Endodermal cell (in vitro differentiated cells): ENCODE data around the gene MDC1. TPM values are rescaled to one million over a fixed set of nuclear protein-coding genes. Genes with fewer than 3 reads are reported as not detected.

Source experiments
- DNase-seq: peaks from one replicate; pipeline ENCODE4 v3.0.0-alpha.2; 2017
- H3K27ac ChIP-seq: 2 replicates; pipeline ENCODE4 v1.5.1; 2013; ENCODE audit warnings: mild to moderate bottlenecking, low read depth, low read length, moderate library complexity
- H3K27me3 ChIP-seq: 2 replicates; pipeline ENCODE4 v1.6.1; 2013; ENCODE audit warnings: mild to moderate bottlenecking, low read length, moderate library complexity; ENCODE audit not compliant: insufficient read depth, control insufficient read depth, poor library complexity, severe bottlenecking
- H3K36me3 ChIP-seq: 2 replicates; pipeline ENCODE4 v1.7.0; 2013; ENCODE audit warnings: mild to moderate bottlenecking, low read length, moderate library complexity; ENCODE audit not compliant: control insufficient read depth, insufficient read depth
- H3K4me1 ChIP-seq: one replicate; pipeline ENCODE4 v1.7.0; 2013; ENCODE audit warnings: low read length; ENCODE audit not compliant: control insufficient read depth, insufficient read depth
- H3K4me3 ChIP-seq: 2 replicates; pipeline ENCODE4 v1.5.1; 2013; ENCODE audit warnings: mild to moderate bottlenecking, low read length, moderate library complexity
- H3K9ac ChIP-seq: 2 replicates; pipeline ENCODE4 v1.6.1; 2013; ENCODE audit warnings: mild to moderate bottlenecking, low read length, moderate library complexity; ENCODE audit not compliant: poor library complexity, severe bottlenecking; ENCODE audit errors: extremely low read depth
- H3K9me3 ChIP-seq: 2 replicates; pipeline ENCODE4 v1.6.1; 2013; ENCODE audit warnings: mild to moderate bottlenecking, low read length, moderate library complexity; ENCODE audit not compliant: control insufficient read depth
- H3K27ac Mint-ChIP-seq: 2 replicates; pipeline ENCODE4 v1.8.0; 2020; ENCODE audit warnings: mixed read lengths
- H3K27me3 Mint-ChIP-seq: 2 replicates; pipeline ENCODE4 v1.8.0; 2021; ENCODE audit warnings: mild to moderate bottlenecking, mixed read lengths; ENCODE audit not compliant: insufficient read depth
- H3K36me3 Mint-ChIP-seq: 2 replicates; pipeline ENCODE4 v1.8.0; 2020; ENCODE audit warnings: low read depth, mixed read lengths
- H3K4me1 Mint-ChIP-seq: 2 replicates; pipeline ENCODE4 v1.8.0; 2020; ENCODE audit warnings: mixed read lengths
- H3K4me3 Mint-ChIP-seq: 2 replicates; pipeline ENCODE4 v1.8.0; 2020; ENCODE audit warnings: mild to moderate bottlenecking, moderate library complexity, mixed read lengths
- H3K9me3 Mint-ChIP-seq: 2 replicates; pipeline ENCODE4 v1.8.0; 2020; ENCODE audit warnings: mild to moderate bottlenecking, mixed read lengths
- WGBS, 2 experiments: methylation state at CpG; one replicate each; pipeline versions ENCODE4 v1.1.5 to v1.1.7; 2013; ENCODE audit warnings: missing lambda C conversion rate in 2 of 2, mixed read lengths in 1 of 2; ENCODE audit not compliant: insufficient coverage in 1 of 2, insufficient read length in 1 of 2; 5-methylcytosine and 5-hydroxymethylcytosine counted together
- total RNA-seq, 2 donors: library from RNA; stranded (reverse); fragmentation: NEBNext Ultra II Directional in 1 of 2; extraction: Animal tissue kit (Norgen Biotek cat#: 25700) in 1 of 2; gene quantifications; 2 replicates in 1 of 2; 3 replicates in 1 of 2; pipeline ENCODE4 v1.2.1, GENCODE V29; 2021
- TF ChIP-seq, protein P1 (sequence below): fragments of 200-600 bp; sonication (generic); conservative IDR thresholded peaks from 2 replicates; pipeline ENCODE4 v1.5.0; 2021; ENCODE audit warnings: antibody characterized with exemption, mild to moderate bottlenecking

Gene MDC1
- total RNA-seq, 2 donors from 2014 or later, result 79.0 to 95.1 TPM

DNA sequence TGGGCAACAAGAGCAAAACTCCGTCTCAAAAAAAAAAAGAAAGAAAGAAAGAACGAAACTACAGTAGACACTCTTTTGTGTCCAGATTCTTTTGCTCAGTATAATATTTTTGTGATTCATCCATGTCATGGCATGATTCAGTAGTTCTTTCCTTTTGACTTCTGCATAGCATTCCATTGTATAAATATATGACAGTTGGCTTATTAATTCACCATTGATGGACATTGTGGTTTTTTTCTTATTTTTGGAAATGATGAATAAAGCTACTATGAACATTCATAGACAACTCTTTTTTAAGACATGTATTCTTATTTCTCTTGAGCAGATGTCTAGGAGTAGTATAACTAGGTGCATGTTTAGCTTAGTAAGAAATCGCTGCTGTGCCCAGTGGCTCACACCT lies 37.5 kb upstream of the MDC1 start:
- H3K4me3 Mint-ChIP-seq, result no peak overlapping the region
- TF ChIP-seq, protein P1, sequence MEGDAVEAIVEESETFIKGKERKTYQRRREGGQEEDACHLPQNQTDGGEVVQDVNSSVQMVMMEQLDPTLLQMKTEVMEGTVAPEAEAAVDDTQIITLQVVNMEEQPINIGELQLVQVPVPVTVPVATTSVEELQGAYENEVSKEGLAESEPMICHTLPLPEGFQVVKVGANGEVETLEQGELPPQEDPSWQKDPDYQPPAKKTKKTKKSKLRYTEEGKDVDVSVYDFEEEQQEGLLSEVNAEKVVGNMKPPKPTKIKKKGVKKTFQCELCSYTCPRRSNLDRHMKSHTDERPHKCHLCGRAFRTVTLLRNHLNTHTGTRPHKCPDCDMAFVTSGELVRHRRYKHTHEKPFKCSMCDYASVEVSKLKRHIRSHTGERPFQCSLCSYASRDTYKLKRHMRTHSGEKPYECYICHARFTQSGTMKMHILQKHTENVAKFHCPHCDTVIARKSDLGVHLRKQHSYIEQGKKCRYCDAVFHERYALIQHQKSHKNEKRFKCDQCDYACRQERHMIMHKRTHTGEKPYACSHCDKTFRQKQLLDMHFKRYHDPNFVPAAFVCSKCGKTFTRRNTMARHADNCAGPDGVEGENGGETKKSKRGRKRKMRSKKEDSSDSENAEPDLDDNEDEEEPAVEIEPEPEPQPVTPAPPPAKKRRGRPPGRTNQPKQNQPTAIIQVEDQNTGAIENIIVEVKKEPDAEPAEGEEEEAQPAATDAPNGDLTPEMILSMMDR, result no peak

DNA sequence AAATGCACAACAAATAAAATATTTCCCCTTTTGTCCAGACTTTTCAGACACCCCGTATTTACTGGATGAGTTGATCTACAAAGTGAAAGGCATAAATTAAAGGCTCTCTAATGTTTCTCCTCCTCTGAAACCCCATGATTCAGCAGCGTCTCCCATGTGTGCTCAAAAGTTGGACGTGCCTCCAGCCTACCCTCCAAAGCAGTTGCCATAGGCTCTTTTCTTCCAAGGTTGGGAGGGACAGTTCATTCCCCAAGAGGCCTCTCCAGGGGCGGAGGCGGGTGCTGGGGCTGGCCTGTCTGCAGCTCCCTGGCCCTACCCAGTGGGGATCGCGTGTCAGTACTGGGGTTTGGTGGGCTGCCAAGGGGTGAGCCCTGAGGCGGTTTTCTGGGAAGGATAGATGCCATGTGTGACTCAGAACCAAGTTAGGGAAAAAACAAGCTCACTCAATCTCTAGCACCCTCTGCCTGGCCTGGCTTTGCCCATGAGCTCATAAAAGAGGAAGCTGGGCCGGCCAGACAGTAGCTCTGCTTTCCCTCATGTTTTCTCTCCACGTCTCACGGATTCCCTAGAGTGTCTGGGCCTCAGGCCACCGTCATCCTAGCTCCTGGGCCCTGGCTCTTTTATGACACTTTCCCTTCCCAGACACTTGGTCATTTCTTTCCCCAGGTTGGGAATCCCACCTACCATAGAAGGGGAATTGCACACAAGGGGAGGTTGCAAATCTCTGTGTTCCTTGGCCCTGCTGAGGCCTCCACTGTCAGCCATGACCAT lies 35.3 kb upstream of the MDC1 start:
- H3K9ac ChIP-seq, result no peak overlapping the region
- TF ChIP-seq, protein P1, result no peak
- Mint-ChIP-seq H3K27ac (peak overlapping the region; percentile 75), H3K9me3 (no peaks in the 10 kb centered on the region), H3K36me3 (no peaks in the 10 kb centered on the region), H3K4me1 (peaks cover 32% of the 10 kb centered on the region), H3K27me3 (no peaks in the 10 kb centered on the region), H3K4me3 (no peak overlapping the region)
- H3K9me3 ChIP-seq, result no peaks in the 10 kb centered on the region
- no peaks in the 10 kb centered on the region for H3K27me3 ChIP-seq
- no peaks in the 10 kb centered on the region for H3K36me3 ChIP-seq
- no peak overlapping the region for H3K4me3 ChIP-seq
- peaks cover under 1% of the 10 kb centered on the region for H3K4me1 ChIP-seq
- H3K27ac ChIP-seq, result no peak overlapping the region
- WGBS, 2 experiments, result 86 to 87% methylated on average over 7 to 12 of the region's 12 CpGs
- DNase-seq, result no peak

More for the DNA sequence above, 37.5 kb upstream of the MDC1 start:
- H3K27ac ChIP-seq, result no peak overlapping the region
- Mint-ChIP-seq H3K27me3 (no peaks in the 10 kb centered on the region), H3K36me3 (no peaks in the 10 kb centered on the region), H3K4me1 (peaks cover 27% of the 10 kb centered on the region), H3K27ac (no peak overlapping the region), H3K9me3 (no peaks in the 10 kb centered on the region)
- H3K4me1 ChIP-seq, result peaks cover 4% of the 10 kb centered on the region
- WGBS, 2 experiments, result 90 to 92% methylated on average over 2 to 3 of the region's 3 CpGs
- no peaks in the 10 kb centered on the region for H3K9me3 ChIP-seq
- no peak for DNase-seq
- no peak overlapping the region for H3K4me3 ChIP-seq
- H3K27me3 ChIP-seq, result no peaks in the 10 kb centered on the region
- no peaks in the 10 kb centered on the region for H3K36me3 ChIP-seq
- H3K9ac ChIP-seq, result no peak overlapping the region

DNA sequence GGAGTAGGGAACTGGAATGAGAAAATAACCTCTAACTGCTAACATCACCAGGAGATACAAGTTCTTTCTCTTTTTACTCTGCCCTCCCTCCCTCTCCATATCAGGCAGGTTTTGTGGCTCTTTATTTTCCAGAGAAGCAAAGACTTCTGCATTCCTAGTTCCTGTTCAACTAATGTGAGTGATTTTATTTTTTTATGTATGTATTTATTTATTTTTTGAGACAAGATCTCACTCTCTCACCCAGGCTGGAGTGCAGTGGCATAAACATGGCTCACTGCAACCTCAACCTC lies 33.2 kb upstream of the MDC1 start:
- H3K4me1 ChIP-seq, result peaks cover 1% of the 10 kb centered on the region
- Mint-ChIP-seq H3K9me3 (no peaks in the 10 kb centered on the region), H3K27me3 (no peaks in the 10 kb centered on the region), H3K4me3 (no peak overlapping the region), H3K36me3 (no peaks in the 10 kb centered on the region), H3K4me1 (peaks cover 32% of the 10 kb centered on the region), H3K27ac (no peak overlapping the region)
- H3K36me3 ChIP-seq, result no peaks in the 10 kb centered on the region
- no peak overlapping the region for H3K4me3 ChIP-seq
- no peaks in the 10 kb centered on the region for H3K9me3 ChIP-seq
- no peaks in the 10 kb centered on the region for H3K27me3 ChIP-seq
- TF ChIP-seq, protein P1, result no peak
- no peak for DNase-seq
- H3K27ac ChIP-seq, result no peak overlapping the region
- no peak overlapping the region for H3K9ac ChIP-seq
